ENCODE measurements around the gene BICC1.

- TF ChIP-seq CTCF (IDR thresholded peaks at IDR 0.05) = no peak
- TF ChIP-seq POLR2A (IDR thresholded peaks at IDR 0.05) = no peak
These were observed 182.3 kb downstream of the BICC1 start for GRCh38 chr10:58695022-58695421.
